MM.1S (cell line): ENCODE results near the gene DIPK1C.

ENCODE experiments used
- DNase-seq: peaks from one replicate; pipeline ENCODE4 v3.0.0-alpha.2; 2015
- H2AFZ ChIP-seq: fragments of 300-600 bp; sonication (generic); 2 replicates; pipeline ENCODE4 v1.6.0; 2016; ENCODE audit warnings: antibody characterized with exemption, low read length
- H3F3A ChIP-seq: fragments of 300-600 bp; sonication (generic); 2 replicates; pipeline ENCODE4 v1.6.1; 2016; ENCODE audit warnings: mild to moderate bottlenecking, antibody characterized with exemption, low read length, moderate library complexity, mixed read lengths; ENCODE audit not compliant: insufficient read depth
- H3K27ac ChIP-seq: fragments of 300-600 bp; sonication (generic); 2 replicates; pipeline ENCODE4 v1.5.1; 2016; ENCODE audit warnings: mild to moderate bottlenecking, low read length
- H3K27me3 ChIP-seq: fragments of 300-600 bp; sonication (generic); replicated peaks from 2 replicates; pipeline ENCODE4 v1.6.0; 2016; ENCODE audit warnings: low read length; ENCODE audit not compliant: insufficient read depth
- H3K36me3 ChIP-seq: fragments of 300-600 bp; sonication (generic); replicated peaks from 2 replicates; pipeline ENCODE4 v1.6.1; 2016; ENCODE audit warnings: mild to moderate bottlenecking, low read length, mixed read lengths; ENCODE audit not compliant: insufficient read depth
- H3K4me1 ChIP-seq: fragments of 300-600 bp; sonication (generic); 2 replicates; pipeline ENCODE4 v1.6.1; 2016; ENCODE audit warnings: low read length, mixed read lengths
- H3K4me2 ChIP-seq: fragments of 300-600 bp; sonication (generic); 2 replicates; pipeline ENCODE4 v1.6.0; 2016; ENCODE audit warnings: low read depth, low read length
- H3K4me3 ChIP-seq: fragments of 300-600 bp; sonication (generic); 2 replicates; pipeline ENCODE4 v1.5.1; 2016; ENCODE audit warnings: low read length, mixed read lengths
- H3K79me2 ChIP-seq: fragments of 300-600 bp; sonication (generic); 2 replicates; pipeline ENCODE4 v1.6.1; 2016; ENCODE audit warnings: mixed run types, low read length, mixed read lengths
- H3K9ac ChIP-seq: fragments of 300-600 bp; sonication (generic); 2 replicates; pipeline ENCODE4 v1.6.1; 2016; ENCODE audit warnings: low read length, mixed read lengths
- H3K9me2 ChIP-seq: fragments of 300-600 bp; sonication (generic); replicated peaks from 2 replicates; pipeline ENCODE4 v1.6.1; 2016; ENCODE audit warnings: mild to moderate bottlenecking, low read length, mixed read lengths; ENCODE audit not compliant: insufficient read depth
- H3K9me3 ChIP-seq: fragments of 300-600 bp; sonication (generic); replicated peaks from 2 replicates; pipeline ENCODE4 v1.6.1; 2016; ENCODE audit warnings: mild to moderate bottlenecking, low read length, mixed read lengths; ENCODE audit not compliant: insufficient read depth
- H4K20me1 ChIP-seq: fragments of 300-600 bp; sonication (generic); 2 replicates; pipeline ENCODE4 v1.6.1; 2016; ENCODE audit warnings: mild to moderate bottlenecking, low read length, moderate library complexity, mixed read lengths; ENCODE audit not compliant: insufficient read depth
- EZH2 ChIP-seq: fragments of 300-600 bp; sonication (generic); optimal IDR thresholded peaks from 2 replicates; pipeline ENCODE3; 2017; ENCODE audit warnings: low read depth, mild to moderate bottlenecking, antibody characterized with exemption, low read length, mixed read lengths
- EZH2phosphoT487 ChIP-seq: fragments of 300-600 bp; sonication (generic); IDR thresholded peaks from 2 replicates; pipeline ENCODE4 v1.6.1; 2018; ENCODE audit warnings: antibody characterized with exemption, low read length
- TF ChIP-seq, protein P1 (sequence below): fragments of 300-600 bp; sonication (generic); IDR thresholded peaks from 2 replicates; pipeline ENCODE4 v1.5.1; 2016; ENCODE audit warnings: antibody characterized with exemption, low read length, mixed read lengths

Gene DIPK1C

DNA sequence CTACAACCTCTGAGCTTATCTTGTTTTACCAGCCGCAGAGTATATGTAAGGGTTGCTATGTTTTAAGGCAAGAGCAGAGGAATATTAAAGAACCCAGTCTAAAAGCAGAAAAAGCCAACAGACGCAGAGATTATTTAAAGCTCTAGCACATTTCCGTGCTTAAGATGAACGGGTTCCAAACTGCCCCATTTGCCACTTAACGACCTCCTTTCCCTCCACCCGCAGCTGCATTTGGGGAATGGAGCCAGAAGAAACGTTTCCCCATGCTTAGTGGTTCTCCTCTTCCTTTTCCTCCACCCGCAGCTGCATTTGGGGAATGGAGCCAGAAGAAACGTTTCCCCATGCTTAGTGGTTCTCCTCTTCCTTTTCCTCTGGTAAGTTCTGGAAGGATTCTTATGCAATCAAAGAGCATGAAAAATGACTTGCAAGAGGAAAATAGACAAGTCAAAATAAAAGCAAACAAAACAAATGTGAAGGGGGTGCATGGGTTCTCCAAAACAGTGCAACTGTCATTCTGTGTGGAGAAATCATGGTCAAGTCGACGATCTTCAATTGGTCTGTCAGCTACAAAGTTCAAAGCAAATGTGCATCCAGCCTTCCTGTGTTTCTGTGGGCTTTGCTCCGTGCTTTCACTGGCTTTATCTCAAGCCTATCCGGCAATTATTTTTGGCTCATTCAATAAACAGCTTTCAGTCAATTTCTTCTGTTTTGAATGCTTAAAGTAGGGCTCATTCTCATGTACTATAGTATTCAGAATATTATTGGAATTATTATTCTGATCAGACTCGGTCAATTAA, 57.8 kb downstream of the DIPK1C start:
- H3K4me3 ChIP-seq = no peak overlapping the region
- H4K20me1 ChIP-seq = no peaks in the 10 kb centered on the region
- DNase-seq = no peak
- H3K36me3 ChIP-seq = no peaks in the 10 kb centered on the region
- no peak overlapping the region for H3K9ac ChIP-seq
- H3K9me2 ChIP-seq = no peaks in the 10 kb centered on the region
- no peaks in the 10 kb centered on the region for H3F3A ChIP-seq
- H3K27me3 ChIP-seq = no peaks in the 10 kb centered on the region
- no peak overlapping the region for H3K4me2 ChIP-seq
- no peaks in the 10 kb centered on the region for H3K9me3 ChIP-seq
- no peaks in the 10 kb centered on the region for H3K79me2 ChIP-seq
- H2AFZ ChIP-seq = no peak overlapping the region
- TF ChIP-seq EZH2phosphoT487 (no peak), EZH2 (no peak)
- TF ChIP-seq, protein P1, sequence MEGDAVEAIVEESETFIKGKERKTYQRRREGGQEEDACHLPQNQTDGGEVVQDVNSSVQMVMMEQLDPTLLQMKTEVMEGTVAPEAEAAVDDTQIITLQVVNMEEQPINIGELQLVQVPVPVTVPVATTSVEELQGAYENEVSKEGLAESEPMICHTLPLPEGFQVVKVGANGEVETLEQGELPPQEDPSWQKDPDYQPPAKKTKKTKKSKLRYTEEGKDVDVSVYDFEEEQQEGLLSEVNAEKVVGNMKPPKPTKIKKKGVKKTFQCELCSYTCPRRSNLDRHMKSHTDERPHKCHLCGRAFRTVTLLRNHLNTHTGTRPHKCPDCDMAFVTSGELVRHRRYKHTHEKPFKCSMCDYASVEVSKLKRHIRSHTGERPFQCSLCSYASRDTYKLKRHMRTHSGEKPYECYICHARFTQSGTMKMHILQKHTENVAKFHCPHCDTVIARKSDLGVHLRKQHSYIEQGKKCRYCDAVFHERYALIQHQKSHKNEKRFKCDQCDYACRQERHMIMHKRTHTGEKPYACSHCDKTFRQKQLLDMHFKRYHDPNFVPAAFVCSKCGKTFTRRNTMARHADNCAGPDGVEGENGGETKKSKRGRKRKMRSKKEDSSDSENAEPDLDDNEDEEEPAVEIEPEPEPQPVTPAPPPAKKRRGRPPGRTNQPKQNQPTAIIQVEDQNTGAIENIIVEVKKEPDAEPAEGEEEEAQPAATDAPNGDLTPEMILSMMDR = no peak
- H3K27ac ChIP-seq = no peak overlapping the region
- no peaks in the 10 kb centered on the region for H3K4me1 ChIP-seq

- no peaks in the 10 kb centered on the region for H3K9me3 ChIP-seq
- no peaks in the 10 kb centered on the region for H3K79me2 ChIP-seq
- H3F3A ChIP-seq = no peaks in the 10 kb centered on the region
- H3K27me3 ChIP-seq = no peaks in the 10 kb centered on the region
- H3K4me3 ChIP-seq = no peak overlapping the region
- H3K4me2 ChIP-seq = no peak overlapping the region
- H2AFZ ChIP-seq = no peak overlapping the region
- H3K4me1 ChIP-seq = no peaks in the 10 kb centered on the region
- H3K9me2 ChIP-seq = no peaks in the 10 kb centered on the region
- H3K9ac ChIP-seq = no peak overlapping the region
- TF ChIP-seq, protein P1 = peak; percentile 34; the same call in 1 of the 2 replicates
- no peak for TF ChIP-seq EZH2
- TF ChIP-seq EZH2phosphoT487 = no peak
- H4K20me1 ChIP-seq = no peaks in the 10 kb centered on the region
- DNase-seq = no peak
- no peak overlapping the region for H3K27ac ChIP-seq
- H3K36me3 ChIP-seq = no peaks in the 10 kb centered on the region
Observed at GRCh38 chr18:74397572-74397971, 59.5 kb downstream of the DIPK1C start.

- Histone ChIP-seq H2AFZ (no peak overlapping the region), H3K27me3 (no peaks in the 10 kb centered on the region)
Observed at GRCh38 chr18:74396171-74397169, 60.6 kb downstream of the DIPK1C start.

More at GRCh38 chr18:74396171-74397169, 60.6 kb downstream of the DIPK1C start:
- no peaks in the 10 kb centered on the region for H3K4me1 ChIP-seq
- no peak for TF ChIP-seq EZH2phosphoT487
- TF ChIP-seq, protein P1 = no peak
- no peak for TF ChIP-seq EZH2
- H3F3A ChIP-seq = no peaks in the 10 kb centered on the region
- no peaks in the 10 kb centered on the region for H3K79me2 ChIP-seq
- no peak overlapping the region for H3K4me2 ChIP-seq
- DNase-seq = no peak
- no peak overlapping the region for H3K4me3 ChIP-seq
- H3K9me2 ChIP-seq = no peaks in the 10 kb centered on the region
- no peak overlapping the region for H3K9ac ChIP-seq
- no peaks in the 10 kb centered on the region for H3K36me3 ChIP-seq
- no peaks in the 10 kb centered on the region for H3K9me3 ChIP-seq
- H4K20me1 ChIP-seq = no peaks in the 10 kb centered on the region
- no peak overlapping the region for H3K27ac ChIP-seq
